NCI-H1105 treated with DMSO at 0.1 percent for 48 hours (cell line): Measurements from ENCODE around the gene FOXA3.
A peak's percentile ranks its signal among the peaks of the same experiment; 100 is the strongest.
"Not testable (repeated sequence)": the region's sequence is repeated elsewhere in the genome, so short reads cannot be mapped to it uniquely, and the experiment has no call there.

Source experiments
- DNase-seq: peaks from one replicate; lab custom pipeline; 2025; lab: John Stamatoyannopoulos, UW

The FOXA3 gene

GRCh38 chr19:45828523-45828922 lies 35.6 kb upstream of the FOXA3 start:
- no peak for DNase-seq

- no peak for DNase-seq
These were observed 35.2 kb upstream of the FOXA3 start for GRCh38 chr19:45828945-45829344.

DNA sequence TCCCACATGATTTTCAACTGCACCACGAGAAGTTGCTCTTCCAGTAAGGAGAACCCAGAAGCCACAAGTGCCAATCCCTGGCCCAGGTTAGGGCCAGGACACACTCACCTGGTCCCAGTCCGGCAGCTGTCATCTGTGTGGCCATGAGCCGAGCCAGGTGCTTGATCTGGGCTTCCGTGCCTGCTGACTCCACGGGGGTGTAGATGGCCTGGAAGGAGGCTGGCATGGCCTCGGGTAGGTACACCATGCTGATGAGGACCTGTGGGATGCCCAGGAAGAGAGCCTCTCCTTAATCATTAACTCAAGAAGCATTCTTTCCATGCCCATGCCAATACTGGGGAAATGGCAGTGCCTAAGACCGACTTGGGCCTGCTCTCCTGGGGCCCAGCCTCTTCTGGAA lies 29.2 kb upstream of the FOXA3 start:
- no peak for DNase-seq

- DNase-seq, result no peak
These were observed 21.9 kb upstream of the FOXA3 start for GRCh38 chr19:45842198-45842597.

- DNase-seq, result no peak
These were observed 16.5 kb upstream of the FOXA3 start for GRCh38 chr19:45847663-45848062.

GRCh38 chr19:45848922-45849321 lies 15.2 kb upstream of the FOXA3 start:
- DNase-seq, result no peak

GRCh38 chr19:45852145-45852750 lies 11.9 kb upstream of the FOXA3 start:
- no peak for DNase-seq

DNA sequence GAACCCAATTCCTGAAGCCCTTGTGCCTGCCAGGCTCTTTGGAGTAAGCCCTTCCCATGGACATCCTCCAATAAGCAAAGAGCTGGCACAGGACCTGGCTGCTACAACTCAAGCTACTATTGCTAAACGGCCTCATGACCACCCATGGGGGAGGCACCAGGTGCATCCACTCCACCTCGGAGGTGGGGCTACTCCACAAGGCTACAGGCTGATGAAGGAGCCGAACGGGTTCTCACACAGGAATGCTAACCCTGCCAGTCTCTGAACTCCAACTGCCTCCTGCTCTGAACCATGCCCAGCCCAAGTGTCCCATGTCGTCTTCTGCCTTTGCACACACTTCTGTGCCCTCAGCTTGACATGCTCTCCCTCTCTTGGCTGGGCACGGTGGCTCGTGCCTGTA lies 11.1 kb upstream of the FOXA3 start:
- DNase-seq, result no peak

- DNase-seq, result no peak
These were observed 9.9 kb upstream of the FOXA3 start for GRCh38 chr19:45854167-45854778.

DNA sequence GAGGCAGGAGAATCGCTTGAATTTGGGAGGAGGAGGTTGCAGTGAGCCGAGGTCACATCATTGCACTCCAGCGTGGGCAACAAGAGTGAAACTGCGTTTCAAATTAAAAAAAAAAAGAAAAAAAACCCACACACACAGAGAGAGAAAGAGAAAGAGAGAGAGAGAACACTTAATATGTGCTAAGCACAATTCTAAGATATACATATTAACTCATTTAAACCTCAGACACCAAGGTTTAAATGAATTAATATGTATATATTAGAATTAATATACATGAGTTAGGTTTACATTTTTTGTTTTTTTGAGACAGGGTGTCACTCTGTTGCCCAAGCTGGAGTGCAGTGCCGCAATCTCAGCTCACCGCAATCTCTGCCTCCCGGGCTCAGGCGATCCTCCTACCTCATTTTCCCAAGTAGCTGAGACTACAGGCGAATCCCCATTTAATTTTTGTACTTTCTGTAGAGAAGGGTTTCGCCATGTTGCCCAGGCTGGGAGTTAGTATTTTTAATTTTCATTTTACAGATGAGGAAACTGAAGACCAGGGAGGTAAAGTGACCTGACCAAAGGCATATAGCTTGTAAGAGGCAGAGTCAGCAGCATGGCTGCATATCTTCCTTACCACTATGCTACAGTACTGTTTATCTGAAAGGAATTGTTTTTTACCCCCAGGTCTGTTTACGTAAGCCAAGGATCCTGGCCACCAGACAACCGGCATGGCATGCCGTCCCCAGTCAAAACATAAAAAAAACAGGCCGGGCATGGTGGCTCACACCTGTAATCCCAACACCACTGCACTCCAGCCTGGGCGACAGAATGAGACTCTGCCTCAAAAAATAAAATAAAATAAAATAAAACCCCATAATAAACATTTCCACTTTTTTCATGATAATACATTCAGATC lies 3.5 kb upstream of the FOXA3 start:
- DNase-seq, result no peak

GRCh38 chr19:45862271-45862563 lies 1.9 kb upstream of the FOXA3 start:
- DNase-seq, result no peak

GRCh38 chr19:45862564-45863334 lies 1.4 kb upstream of the FOXA3 start, which contains the start of gene SYMPK:
Gene SYMPK, minus strand, starts transcription at chr19:45863147. Its CDS starts 8,652 bp downstream, at chr19:45854495.
- peak; percentile 98 for DNase-seq

DNA sequence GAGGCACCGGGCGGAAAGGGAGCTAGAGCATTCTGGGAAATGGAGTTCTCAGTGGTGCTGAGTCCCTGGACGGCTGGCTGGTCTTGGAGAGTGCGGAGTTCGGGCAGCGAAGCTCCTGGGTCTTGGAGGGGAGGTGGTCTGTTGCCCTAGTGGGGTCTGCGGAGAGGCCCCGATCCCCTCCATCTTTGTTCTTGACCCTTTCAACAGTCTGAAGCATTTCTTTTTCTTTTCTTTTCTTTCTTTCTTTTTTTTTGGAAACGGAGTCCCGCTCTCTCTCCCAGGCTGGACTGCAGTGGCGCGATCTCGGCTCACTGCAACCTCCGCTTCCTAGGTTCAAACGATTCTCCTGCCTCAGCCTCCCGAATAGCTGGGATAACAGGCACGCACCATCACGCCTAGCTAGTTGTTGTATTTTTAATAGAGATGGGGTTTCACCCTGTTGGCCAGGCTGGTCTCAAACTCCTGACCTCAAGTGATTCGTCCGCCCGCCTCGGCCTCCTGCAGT lies 739 bp upstream of the FOXA3 start:
- no peak for DNase-seq

- DNase-seq, result no peak
These were observed 530 bp downstream of the FOXA3 start for GRCh38 chr19:45864629-45865082.

DNA sequence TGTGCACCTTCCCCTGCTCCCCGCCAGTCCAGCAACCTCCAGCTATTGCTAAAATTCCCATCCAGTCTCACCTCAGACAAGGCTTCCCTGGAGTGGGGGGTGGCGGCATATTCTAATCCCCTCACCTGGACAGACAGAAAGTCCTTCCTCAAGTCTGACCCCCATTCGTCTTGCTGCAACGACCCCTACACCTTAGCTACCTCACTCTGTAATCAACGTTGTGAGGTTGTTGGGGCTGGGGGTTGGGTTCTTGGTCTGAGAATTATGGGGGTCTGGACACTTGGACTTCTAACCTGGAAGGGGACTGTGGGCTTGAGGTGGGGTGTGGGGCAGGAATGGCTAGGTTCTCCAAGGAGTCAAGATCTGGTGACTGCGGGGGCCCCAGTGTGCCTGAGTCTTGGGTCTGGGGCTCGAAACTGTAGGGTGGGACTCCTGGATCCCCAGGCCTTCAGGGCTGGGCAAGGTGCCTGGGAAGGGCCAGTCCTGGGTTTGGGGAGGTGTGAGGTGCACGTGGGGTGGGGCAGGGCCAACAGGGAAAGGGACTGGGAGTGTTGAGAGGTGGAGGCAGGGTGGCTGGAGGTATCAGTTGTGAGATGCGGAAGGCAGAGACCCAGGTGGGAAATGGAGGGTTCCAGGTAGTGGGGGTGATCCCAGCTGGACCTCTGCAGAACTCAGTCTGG lies 1.3 kb downstream of the FOXA3 start:
- no peak for DNase-seq

GRCh38 chr19:45866400-45867176 lies 2.5 kb downstream of the FOXA3 start:
- no peak for DNase-seq

- not testable (repeated sequence) for DNase-seq
These were observed 3.1 kb downstream of the FOXA3 start for GRCh38 chr19:45867241-45867640.

DNA sequence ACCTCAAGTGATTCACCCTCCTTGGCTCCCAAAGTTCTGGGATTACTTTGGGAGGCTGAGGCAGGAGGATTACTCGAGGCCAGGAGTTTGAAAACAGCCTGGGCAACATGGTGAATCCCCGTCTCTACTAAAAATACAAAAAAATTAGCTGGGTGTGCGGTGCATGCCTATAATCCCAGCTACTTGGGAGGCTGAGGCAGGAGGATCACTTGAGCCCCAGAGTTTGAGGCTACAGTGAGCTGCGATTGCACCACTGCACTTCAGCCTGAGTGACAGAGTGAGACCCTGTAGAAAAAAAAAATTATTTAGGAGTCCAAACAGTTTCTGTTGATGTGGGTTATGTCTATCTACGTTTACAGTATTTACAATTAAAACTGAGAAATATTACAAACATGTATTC lies 6.7 kb downstream of the FOXA3 start:
- DNase-seq, result no peak

GRCh38 chr19:45872095-45872919 lies 8.2 kb downstream of the FOXA3 start:
- no peak for DNase-seq

GRCh38 chr19:45873219-45873772 lies 9.2 kb downstream of the FOXA3 start:
- DNase-seq, result no peak
